B cell (primary cell): Measurements from ENCODE around the gene MYLK2. TPM values are rescaled to one million over a fixed set of nuclear protein-coding genes. Genes with fewer than 3 reads are reported as not detected.

ENCODE experiments used
- ATAC-seq: fragments of 200-7000 bp; cut with Tn5 transposase; one replicate; pipeline ENCODE4 v1.10.0; 2021; ENCODE audit warnings: low read depth, mild to moderate bottlenecking, moderate number of reproducible peaks, moderate library complexity
- CTCF ChIA-PET: fragments of 350-600 bp; sonication (Branson Sonifier 250); formaldehyde crosslinking; loops from one replicate; lab custom pipeline; 2021; ENCODE audit warnings: antibody characterized with exemption, inconsistent platforms; lab: Charles Lee
- POLR2A ChIA-PET: fragments of 350-600 bp; sonication (Branson Sonifier 250); formaldehyde crosslinking; loops from one replicate; lab custom pipeline; 2021; ENCODE audit warnings: antibody characterized with exemption; lab: Charles Lee
- DNase-seq: peaks from one replicate; pipeline ENCODE4 v3.0.0; 2013
- H2AFZ ChIP-seq: 2 replicates; pipeline ENCODE4 v1.6.1; 2012; ENCODE audit warnings: mild to moderate bottlenecking, low read depth, low read length; ENCODE audit not compliant: insufficient read depth, poor library complexity, severe bottlenecking
- H3K27ac ChIP-seq, 2 donors: 1 replicate in 1 of 2; 2 replicates in 1 of 2; pipeline ENCODE4 v1.5.1; 2012 to 2013; ENCODE audit warnings: low read length in 2 of 2, mild to moderate bottlenecking in 2 of 2, moderate library complexity in 1 of 2
- H3K27me3 ChIP-seq, 4 experiments: fragments of 200-600 bp in 1 of 4; sonication (generic) in 1 of 4; replicated peaks in 1 of 4; 1 replicate in 2 of 4; 2 replicates in 2 of 4; pipeline versions ENCODE4 v1.6.1 to v1.7.0; 2013 to 2016; ENCODE audit warnings: low read length in 3 of 4, mild to moderate bottlenecking in 2 of 4, mixed read lengths in 1 of 4, moderate library complexity in 1 of 4; ENCODE audit not compliant: insufficient read depth in 4 of 4, control insufficient read depth in 3 of 4; ENCODE audit errors: control extremely low read depth in 1 of 4
- H3K36me3 ChIP-seq, 2 experiments: replicated peaks in 1 of 2; 1 replicate in 1 of 2; 2 replicates in 1 of 2; pipeline versions ENCODE4 v1.6.1 to v1.7.1; 2013; ENCODE audit warnings: low read length in 1 of 2; ENCODE audit not compliant: insufficient read depth in 2 of 2, control insufficient read depth in 1 of 2; ENCODE audit errors: control extremely low read depth in 1 of 2, extremely low read depth in 1 of 2
- H3K4me1 ChIP-seq, 2 donors: fragments of 200-600 bp in 1 of 2; sonication (generic) in 1 of 2; 1 replicate in 1 of 2; 2 replicates in 1 of 2; pipeline versions ENCODE4 v1.5.1 to v1.6.1; 2013 to 2017; ENCODE audit warnings: low read length in 2 of 2; ENCODE audit not compliant: control insufficient read depth in 2 of 2, insufficient read depth in 2 of 2
- H3K4me2 ChIP-seq: replicated peaks from 2 replicates; pipeline ENCODE3; 2012; ENCODE audit warnings: mild to moderate bottlenecking, low read depth, low read length; ENCODE audit not compliant: poor library complexity, severe bottlenecking
- H3K4me3 ChIP-seq, 5 experiments: fragments of 200-600 bp in 1 of 5; sonication (generic) in 1 of 5; 1 replicate in 3 of 5; 2 replicates in 2 of 5; pipeline versions ENCODE4 v1.5.1 to v1.7.0; 2011 to 2016; ENCODE audit warnings: low read length in 4 of 5, mild to moderate bottlenecking in 4 of 5, low read depth in 2 of 5, control low read depth in 1 of 5, moderate library complexity in 1 of 5; ENCODE audit not compliant: insufficient read depth in 1 of 5; ENCODE audit errors: control extremely low read depth in 1 of 5, extremely low read depth in 1 of 5
- H3K79me2 ChIP-seq: fragments of 200-600 bp; sonication (generic); one replicate; pipeline ENCODE4 v1.6.0; 2016; ENCODE audit warnings: low read length; ENCODE audit not compliant: control insufficient read depth, insufficient read depth
- H3K9ac ChIP-seq: fragments of 200-600 bp; sonication (generic); 2 replicates; pipeline ENCODE4 v1.6.1; 2017; ENCODE audit warnings: mild to moderate bottlenecking, low read length, moderate library complexity
- H3K9me3 ChIP-seq, 3 donors: one replicate each; pipeline versions ENCODE4 v1.6.1 to v1.7.1; 2013; ENCODE audit warnings: low read length in 2 of 3; ENCODE audit not compliant: control insufficient read depth in 2 of 3, insufficient read depth in 1 of 3; ENCODE audit errors: control extremely low read depth in 1 of 3
- H4K20me1 ChIP-seq: 2 replicates; pipeline ENCODE4 v1.6.0; 2012; ENCODE audit warnings: mild to moderate bottlenecking, low read length; ENCODE audit not compliant: insufficient read depth, control insufficient read depth, poor library complexity, severe bottlenecking
- H3K27ac Mint-ChIP-seq: one replicate; pipeline ENCODE4 v1.8.0; 2021; ENCODE audit warnings: mixed read lengths
- H3K27me3 Mint-ChIP-seq: one replicate; pipeline ENCODE4 v1.8.0; 2021; ENCODE audit warnings: mixed read lengths
- H3K4me1 Mint-ChIP-seq: one replicate; pipeline ENCODE4 v1.8.0; 2021; ENCODE audit warnings: mixed read lengths
- H3K4me3 Mint-ChIP-seq: one replicate; pipeline ENCODE4 v1.8.0; 2021; ENCODE audit warnings: mixed read lengths
- H3K9me3 Mint-ChIP-seq: one replicate; pipeline ENCODE4 v1.8.0; 2022; ENCODE audit warnings: mixed read lengths; ENCODE audit not compliant: insufficient read depth
- CTCF ChIP-seq: fragments of 200-600 bp; IDR thresholded peaks from one replicate; pipeline ENCODE4 v1.8.0; 2022; ENCODE audit warnings: antibody characterized with exemption, mild to moderate bottlenecking
- EZH2 ChIP-seq: IDR thresholded peaks from 2 replicates; pipeline ENCODE4 v1.6.1; 2012; ENCODE audit warnings: borderline replicate concordance, low read depth, mild to moderate bottlenecking, moderate library complexity, low read length; ENCODE audit not compliant: insufficient read depth, poor library complexity, severe bottlenecking
- WGBS: methylation state at CpG from one replicate; pipeline ENCODE4 v1.1.5; 2013; ENCODE audit warnings: missing lambda C conversion rate; ENCODE audit not compliant: insufficient coverage; 5-methylcytosine and 5-hydroxymethylcytosine counted together
- intact Hi-C: fragments of 100-400 bp; cut with micrococcal nuclease; formaldehyde crosslinking; loops from one replicate; pipeline ENCODE4 v1.10.0; 2022
- polyA plus RNA-seq: library from polyadenylated mRNA; depleted of rRNA; stranded (reverse); fragments of >200 nt; gene quantifications from 2 replicates; pipeline ENCODE4 v1.2.3, GENCODE V29; 2012
- total RNA-seq, 2 donors: library from RNA; stranded (reverse); fragments of 120-200 nt in 1 of 2; gene quantifications; 1 replicate in 1 of 2; 2 replicates in 1 of 2; pipeline versions ENCODE4 v1.2.3 to v1.2.4, GENCODE V29; 2013 to 2022

MYLK2 gene
- total and polyA plus RNA-seq, 2 donors (not counting 1 experiment from before 2014, with no cell fraction given): not detected

GRCh38 chr20:31838646-31839292, 19.6 kb downstream of the MYLK2 start:
- no peaks in the 10 kb centered on the region for H3K79me2 ChIP-seq
- no peak overlapping the region for H2AFZ ChIP-seq
- Mint-ChIP-seq H3K9me3 (no peaks in the 10 kb centered on the region), H3K4me3 (no peak overlapping the region), H3K27ac (no peak overlapping the region), H3K27me3 (no peaks in the 10 kb centered on the region), H3K4me1 (peaks cover 17% of the 10 kb centered on the region)
- no peak overlapping the region for H3K4me2 ChIP-seq
- POLR2A ChIA-PET: no interaction called here
- ATAC-seq (no peak), DNase-seq (no peak)
- no peak overlapping the region for H3K27ac ChIP-seq
- no peaks in the 10 kb centered on the region for H3K36me3 ChIP-seq
- H3K4me3 ChIP-seq: no peak overlapping the region
- no peaks in the 10 kb centered on the region for H3K9me3 ChIP-seq
- no peak overlapping the region for H3K9ac ChIP-seq
- CTCF ChIA-PET: interaction anchor here (1.1 to 2.6 kb wide), 4 partner anchors 12 to 197 kb away, joined by 4 to 9 read pairs (median 4); no protein-coding TSS in a partner anchor
- WGBS: 78% methylated on average over 3 of the region's 9 CpGs
- H3K27me3 ChIP-seq: peaks cover 0 to 3% (median 0%) of the 10 kb centered on the region in 4 experiments
- intact Hi-C loops: no loop called here
- TF ChIP-seq EZH2: no peak
- no peak for TF ChIP-seq CTCF
- peaks cover 8 to 18% of the 10 kb centered on the region in 2 donors for H3K4me1 ChIP-seq
- H4K20me1 ChIP-seq: no peaks in the 10 kb centered on the region

GRCh38 chr20:31839782-31840487, 20.8 kb downstream of the MYLK2 start:
- H3K4me1 ChIP-seq: peaks cover 8 to 18% of the 10 kb centered on the region in 2 donors
- POLR2A ChIA-PET: no interaction called here
- H3K79me2 ChIP-seq: no peaks in the 10 kb centered on the region
- H3K27me3 ChIP-seq: peaks cover 0 to 3% (median 0%) of the 10 kb centered on the region in 4 experiments
- no peak overlapping the region for H3K4me2 ChIP-seq
- no peak overlapping the region for H3K4me3 ChIP-seq
- H2AFZ ChIP-seq: no peak overlapping the region
- H4K20me1 ChIP-seq: no peaks in the 10 kb centered on the region
- Mint-ChIP-seq H3K27ac (no peak overlapping the region), H3K4me3 (no peak overlapping the region), H3K27me3 (no peaks in the 10 kb centered on the region), H3K4me1 (peaks cover 17% of the 10 kb centered on the region), H3K9me3 (no peaks in the 10 kb centered on the region)
- H3K36me3 ChIP-seq: no peaks in the 10 kb centered on the region
- H3K9me3 ChIP-seq: no peaks in the 10 kb centered on the region
- intact Hi-C loops: no loop called here
- DNase-seq: no peak
- ATAC-seq: no peak
- H3K9ac ChIP-seq: no peak overlapping the region
- 85% methylated on average over 3 of the region's 5 CpGs for WGBS
- no peak overlapping the region for H3K27ac ChIP-seq
- TF ChIP-seq EZH2: no peak
- no peak for TF ChIP-seq CTCF
- CTCF ChIA-PET: interaction anchor here (1.3 kb wide), 1 partner anchor 17 kb away, joined by 3 read pairs; no protein-coding TSS in a partner anchor
